ENCODE results near the gene RAD51D.
A peak's percentile ranks its signal among the peaks of the same experiment; 100 is the strongest.

Gene RAD51D

GRCh38 chr17:35056013-35056412 lies 63.6 kb downstream of the RAD51D start:
- Histone ChIP-seq H3K36me3 (ENCODE audit: insufficient read depth, low read length) (0 out of 2 replicates have a peak, but pooled peaks cover 4% of the 10 kb centered on the region), H3K9me3 (ENCODE audit: insufficient read depth, low read length, severe bottlenecking) (no peaks in the 10 kb centered on the region), H3K4me2 (ENCODE audit: insufficient read depth, low read length) (no peak overlapping the region), H4K20me1 (ENCODE audit: insufficient read depth, low read length) (no peaks in the 10 kb centered on the region), H3K4me1 (ENCODE audit: insufficient read depth, low read length) (peaks cover 39% of the 10 kb centered on the region), H3K9ac (ENCODE audit: low read depth, low read length) (no peak overlapping the region), H3K4me3 (ENCODE audit: low read depth in 1 of 2, low read length in 2 of 2) (no peak overlapping the region), H3K27ac (ENCODE audit: low read length) (no peak overlapping the region), H3K27me3 (ENCODE audit: insufficient read depth, low read length, poor library complexity) (no peaks in the 10 kb centered on the region), H2AFZ (ENCODE audit: low read depth, low read length) (no peak overlapping the region), H3K79me2 (ENCODE audit: insufficient read depth, low read length) (peaks cover 59% of the 10 kb centered on the region)
- no peak for DNase-seq
- ATAC-seq (ENCODE audit: insufficient read depth, low read depth) = no peak
- TF ChIP-seq EZH2 (IDR thresholded peaks at IDR 0.05; ENCODE audit: borderline replicate concordance, low read depth, low read length, severe bottlenecking) = no peak
- no peak for TF ChIP-seq CTCF (IDR thresholded peaks at IDR 0.05; ENCODE audit: borderline replicate concordance, extremely low read depth, low read length, poor library complexity, severe bottlenecking)

GRCh38 chr17:35053204-35053603 lies 66.5 kb downstream of the RAD51D start:
- no peak overlapping the region for H3K4me3 ChIP-seq (ENCODE audit: low read depth in 1 of 2, low read length in 2 of 2)
- no peaks in the 10 kb centered on the region for H4K20me1 ChIP-seq (ENCODE audit: insufficient read depth, low read length)
- peak overlapping the region; percentile 98 for H3K27ac ChIP-seq (ENCODE audit: low read length)
- no peak overlapping the region for H2AFZ ChIP-seq (ENCODE audit: low read depth, low read length)
- peaks cover 65% of the 10 kb centered on the region for H3K79me2 ChIP-seq (ENCODE audit: insufficient read depth, low read length)
- no peak for ATAC-seq (ENCODE audit: insufficient read depth, low read depth)
- peaks cover 61% of the 10 kb centered on the region for H3K4me1 ChIP-seq (ENCODE audit: insufficient read depth, low read length)
- DNase-seq = no peak
- no peaks in the 10 kb centered on the region for H3K27me3 ChIP-seq (ENCODE audit: insufficient read depth, low read length, poor library complexity)
- TF ChIP-seq EZH2 (IDR thresholded peaks at IDR 0.05; ENCODE audit: borderline replicate concordance, low read depth, low read length, severe bottlenecking) (no peak), CTCF (IDR thresholded peaks at IDR 0.05; ENCODE audit: borderline replicate concordance, extremely low read depth, low read length, poor library complexity, severe bottlenecking) (no peak)
- no peak overlapping the region for H3K4me2 ChIP-seq (ENCODE audit: insufficient read depth, low read length)
- H3K36me3 ChIP-seq (ENCODE audit: insufficient read depth, low read length) = no peaks in the 10 kb centered on the region
- H3K9me3 ChIP-seq (ENCODE audit: insufficient read depth, low read length, severe bottlenecking) = no peaks in the 10 kb centered on the region
- no peak overlapping the region for H3K9ac ChIP-seq (ENCODE audit: low read depth, low read length)

DNA sequence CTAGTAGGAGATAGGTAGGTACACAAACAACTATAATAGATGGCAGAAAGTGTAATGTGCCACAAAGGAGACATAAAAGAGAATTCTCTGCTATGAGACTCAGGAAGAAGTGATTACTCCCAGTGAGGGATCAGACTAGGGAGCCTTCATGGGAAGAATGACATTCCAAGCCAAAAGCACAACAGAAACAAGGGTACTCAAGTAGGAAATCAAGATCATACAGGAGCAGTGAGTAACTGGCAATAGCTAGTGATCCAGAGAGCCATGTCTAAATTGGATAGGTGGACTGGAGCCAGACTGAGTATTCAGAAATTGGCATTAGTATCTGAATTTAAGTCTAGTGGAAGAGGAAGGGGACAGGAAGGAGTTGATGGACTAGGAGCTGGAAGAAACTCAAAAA lies 66.9 kb downstream of the RAD51D start:
- TF ChIP-seq CTCF (IDR thresholded peaks at IDR 0.05; ENCODE audit: borderline replicate concordance, extremely low read depth, low read length, poor library complexity, severe bottlenecking) = no peak
- no peak for TF ChIP-seq EZH2 (IDR thresholded peaks at IDR 0.05; ENCODE audit: borderline replicate concordance, low read depth, low read length, severe bottlenecking)
- ATAC-seq (ENCODE audit: insufficient read depth, low read depth) (no peak), DNase-seq (no peak)
- Histone ChIP-seq H3K4me2 (ENCODE audit: insufficient read depth, low read length) (peak overlapping the region; percentile 54), H3K27me3 (ENCODE audit: insufficient read depth, low read length, poor library complexity) (no peaks in the 10 kb centered on the region), H3K4me3 (ENCODE audit: low read depth in 1 of 2, low read length in 2 of 2) (no peak overlapping the region), H3K79me2 (ENCODE audit: insufficient read depth, low read length) (peaks cover 61% of the 10 kb centered on the region), H2AFZ (ENCODE audit: low read depth, low read length) (no peak overlapping the region), H3K9ac (ENCODE audit: low read depth, low read length) (peak overlapping the region; percentile 57), H3K4me1 (ENCODE audit: insufficient read depth, low read length) (peaks cover 61% of the 10 kb centered on the region), H3K36me3 (ENCODE audit: insufficient read depth, low read length) (no peaks in the 10 kb centered on the region), H3K9me3 (ENCODE audit: insufficient read depth, low read length, severe bottlenecking) (no peaks in the 10 kb centered on the region), H4K20me1 (ENCODE audit: insufficient read depth, low read length) (no peaks in the 10 kb centered on the region), H3K27ac (ENCODE audit: low read length) (peak overlapping the region; percentile 98)

DNA sequence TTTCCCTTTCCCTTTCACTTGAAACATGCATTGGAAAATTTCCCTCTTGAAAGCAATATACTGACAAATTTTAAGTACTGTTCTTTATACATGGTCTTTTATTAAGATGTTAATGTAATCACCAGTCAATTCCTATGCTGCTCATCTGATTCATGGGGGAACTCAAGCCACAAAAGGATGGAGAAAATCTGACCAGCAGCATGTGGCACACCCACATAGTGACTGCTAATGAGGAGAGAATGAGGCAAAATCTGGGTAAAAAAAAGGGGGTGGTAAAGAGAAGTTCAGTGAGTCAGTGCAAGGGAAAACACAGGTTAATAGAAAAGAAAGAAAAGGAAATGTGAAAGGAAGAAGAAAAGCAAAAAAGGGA lies 67.4 kb downstream of the RAD51D start:
- peak overlapping the region; percentile 57 for H3K9ac ChIP-seq (ENCODE audit: low read depth, low read length)
- H3K27ac ChIP-seq (ENCODE audit: low read length) = peak overlapping the region; percentile 98

More for the DNA sequence above, 67.4 kb downstream of the RAD51D start:
- Histone ChIP-seq H3K36me3 (ENCODE audit: insufficient read depth, low read length) (no peaks in the 10 kb centered on the region), H3K4me2 (ENCODE audit: insufficient read depth, low read length) (peak overlapping the region; percentile 54), H3K79me2 (ENCODE audit: insufficient read depth, low read length) (peaks cover 56% of the 10 kb centered on the region), H2AFZ (ENCODE audit: low read depth, low read length) (no peak overlapping the region; the same call in 1 of the 2 replicates), H3K4me1 (ENCODE audit: insufficient read depth, low read length) (peaks cover 61% of the 10 kb centered on the region), H3K4me3 (ENCODE audit: low read depth in 1 of 2, low read length in 2 of 2) (peak overlapping the region in 1 of 2 experiments; percentile 26; a peak in 1 of 4 replicates), H3K9me3 (ENCODE audit: insufficient read depth, low read length, severe bottlenecking) (no peaks in the 10 kb centered on the region), H3K27me3 (ENCODE audit: insufficient read depth, low read length, poor library complexity) (no peaks in the 10 kb centered on the region), H4K20me1 (ENCODE audit: insufficient read depth, low read length) (no peaks in the 10 kb centered on the region)
- ATAC-seq (ENCODE audit: insufficient read depth, low read depth) (no peak), DNase-seq (no peak)
- no peak for TF ChIP-seq CTCF (IDR thresholded peaks at IDR 0.05; ENCODE audit: borderline replicate concordance, extremely low read depth, low read length, poor library complexity, severe bottlenecking)
- TF ChIP-seq EZH2 (IDR thresholded peaks at IDR 0.05; ENCODE audit: borderline replicate concordance, low read depth, low read length, severe bottlenecking) = no peak

Data from DND-41 (cell line).